T-helper 17 cell (primary cell): ENCODE measurements around the gene OBSCN. TPM values are rescaled to one million over a fixed set of nuclear protein-coding genes. Genes with fewer than 3 reads are reported as not detected.

Experiments
- ATAC-seq: fragments of 150-1000 bp; cut with Tn5 transposase; 2 replicates; pipeline ENCODE4 v1.10.0; 2021; ENCODE audit warnings: mild to moderate bottlenecking, moderate library complexity
- DNase-seq, 3 donors: peaks; one replicate each; pipeline versions ENCODE4 v3.0.0 to v3.0.0-alpha.2; 2020 to 2021
- H3K9me3 ChIP-seq: one replicate; pipeline ENCODE4 v1.7.0; 2013; ENCODE audit warnings: low read length, mild to moderate bottlenecking; ENCODE audit not compliant: control insufficient read depth, poor library complexity, severe bottlenecking
- H3K27ac Mint-ChIP-seq: one replicate; pipeline ENCODE4 v1.8.0; 2022; ENCODE audit warnings: mild to moderate bottlenecking, moderate library complexity, mixed read lengths
- H3K27me3 Mint-ChIP-seq: one replicate; pipeline ENCODE4 v1.8.0; 2022; ENCODE audit warnings: mixed read lengths
- H3K36me3 Mint-ChIP-seq: one replicate; pipeline ENCODE4 v1.8.0; 2022; ENCODE audit warnings: low read depth, mixed read lengths
- H3K4me1 Mint-ChIP-seq: one replicate; pipeline ENCODE4 v1.8.0; 2022; ENCODE audit warnings: mild to moderate bottlenecking, mixed read lengths
- H3K4me3 Mint-ChIP-seq: one replicate; pipeline ENCODE4 v1.8.0; 2022; ENCODE audit warnings: mild to moderate bottlenecking, moderate library complexity, mixed read lengths
- total RNA-seq, 4 donors: library from RNA in 2 of 4; stranded (reverse) in 2 of 4; gene quantifications; one replicate each; pipeline ENCODE4 v1.2.3 and lab custom pipeline; 2022 to 2026

Gene OBSCN
- total RNA-seq, 2 donors from 2014 or later, result 23.1 to 34.2 TPM

GRCh38 chr1:228364706-228365213, 156.9 kb downstream of the OBSCN start:
- ATAC-seq (no peak), DNase-seq (peak in 1 of 3 donors; percentile 10)
- Mint-ChIP-seq H3K4me3 (no peak overlapping the region), H3K4me1 (peaks cover 2% of the 10 kb centered on the region), H3K27ac (no peak overlapping the region), H3K27me3 (no peaks in the 10 kb centered on the region), H3K36me3 (no peaks in the 10 kb centered on the region)
- no peaks in the 10 kb centered on the region for H3K9me3 ChIP-seq

- Mint-ChIP-seq H3K27me3 (no peaks in the 10 kb centered on the region), H3K27ac (no peak overlapping the region), H3K36me3 (no peaks in the 10 kb centered on the region), H3K4me3 (no peak overlapping the region), H3K4me1 (peaks cover 2% of the 10 kb centered on the region)
- peak in 1 of 3 donors; percentile 2 for DNase-seq
- H3K9me3 ChIP-seq, result no peaks in the 10 kb centered on the region
- no peak for ATAC-seq
Observed at GRCh38 chr1:228365271-228366061, 157.6 kb downstream of the OBSCN start.

GRCh38 chr1:228366062-228366865, 158.4 kb downstream of the OBSCN start:
- H3K4me1 Mint-ChIP-seq, result peaks cover 2% of the 10 kb centered on the region
- H3K27me3 Mint-ChIP-seq, result no peaks in the 10 kb centered on the region
- ATAC-seq (no peak), DNase-seq (no peak)
- H3K27ac Mint-ChIP-seq, result no peak overlapping the region
- no peaks in the 10 kb centered on the region for H3K9me3 ChIP-seq
- no peak overlapping the region for H3K4me3 Mint-ChIP-seq
- no peaks in the 10 kb centered on the region for H3K36me3 Mint-ChIP-seq

GRCh38 chr1:228366866-228367741, 159.3 kb downstream of the OBSCN start:
- no peak overlapping the region for H3K4me3 Mint-ChIP-seq
- ATAC-seq, result no peak
- no peak overlapping the region for H3K27ac Mint-ChIP-seq
- H3K4me1 Mint-ChIP-seq, result peaks cover 2% of the 10 kb centered on the region
- H3K36me3 Mint-ChIP-seq, result no peaks in the 10 kb centered on the region
- H3K27me3 Mint-ChIP-seq, result no peaks in the 10 kb centered on the region
- peak in 1 of 3 donors; percentile 2 for DNase-seq
- no peaks in the 10 kb centered on the region for H3K9me3 ChIP-seq

- DNase-seq, result peak in 1 of 3 donors; percentile 8
- no peaks in the 10 kb centered on the region for H3K9me3 ChIP-seq
- H3K36me3 Mint-ChIP-seq, result no peaks in the 10 kb centered on the region
- no peak overlapping the region for H3K27ac Mint-ChIP-seq
- peaks cover 2% of the 10 kb centered on the region for H3K4me1 Mint-ChIP-seq
- no peaks in the 10 kb centered on the region for H3K27me3 Mint-ChIP-seq
- no peak for ATAC-seq
- H3K4me3 Mint-ChIP-seq, result no peak overlapping the region
Observed at GRCh38 chr1:228367798-228368791, 160.3 kb downstream of the OBSCN start.

- no peaks in the 10 kb centered on the region for H3K27me3 Mint-ChIP-seq
- DNase-seq, result peak in 1 of 3 donors; percentile 8
- no peak for ATAC-seq
- no peaks in the 10 kb centered on the region for H3K36me3 Mint-ChIP-seq
- H3K27ac Mint-ChIP-seq, result no peak overlapping the region
- H3K4me3 Mint-ChIP-seq, result no peak overlapping the region
- H3K4me1 Mint-ChIP-seq, result peaks cover 2% of the 10 kb centered on the region
- H3K9me3 ChIP-seq, result no peaks in the 10 kb centered on the region
Observed at GRCh38 chr1:228368801-228369607, 161.2 kb downstream of the OBSCN start.

GRCh38 chr1:228369608-228370438, 162.0 kb downstream of the OBSCN start:
- DNase-seq, result peak in 1 of 3 donors; percentile 7

GRCh38 chr1:228370439-228370940, 162.6 kb downstream of the OBSCN start:
- peak in 1 of 3 donors; percentile 2 for DNase-seq
- no peak for ATAC-seq
- H3K9me3 ChIP-seq, result no peaks in the 10 kb centered on the region
- Mint-ChIP-seq H3K36me3 (no peaks in the 10 kb centered on the region), H3K27me3 (no peaks in the 10 kb centered on the region), H3K4me3 (no peak overlapping the region), H3K4me1 (peaks cover 2% of the 10 kb centered on the region), H3K27ac (no peak overlapping the region)

More at GRCh38 chr1:228369608-228370438, 162.0 kb downstream of the OBSCN start:
- Mint-ChIP-seq H3K4me3 (no peak overlapping the region), H3K27ac (no peak overlapping the region), H3K4me1 (peaks cover 2% of the 10 kb centered on the region), H3K36me3 (no peaks in the 10 kb centered on the region), H3K27me3 (no peaks in the 10 kb centered on the region)
- H3K9me3 ChIP-seq, result no peaks in the 10 kb centered on the region
- no peak for ATAC-seq

GRCh38 chr1:228370941-228371740, 163.3 kb downstream of the OBSCN start:
- no peak overlapping the region for H3K27ac Mint-ChIP-seq
- no peak for ATAC-seq
- no peaks in the 10 kb centered on the region for H3K9me3 ChIP-seq
- H3K4me3 Mint-ChIP-seq, result no peak overlapping the region
- H3K36me3 Mint-ChIP-seq, result no peaks in the 10 kb centered on the region
- peak in 1 of 3 donors; percentile 9 for DNase-seq
- no peaks in the 10 kb centered on the region for H3K27me3 Mint-ChIP-seq
- peaks cover 2% of the 10 kb centered on the region for H3K4me1 Mint-ChIP-seq

GRCh38 chr1:228371741-228372182, 163.9 kb downstream of the OBSCN start:
- no peak overlapping the region for H3K4me3 Mint-ChIP-seq
- no peak for ATAC-seq
- no peak for DNase-seq

More at GRCh38 chr1:228371741-228372182, 163.9 kb downstream of the OBSCN start:
- H3K36me3 Mint-ChIP-seq, result no peaks in the 10 kb centered on the region
- no peak overlapping the region for H3K27ac Mint-ChIP-seq
- no peaks in the 10 kb centered on the region for H3K9me3 ChIP-seq
- H3K4me1 Mint-ChIP-seq, result peaks cover 2% of the 10 kb centered on the region
- H3K27me3 Mint-ChIP-seq, result no peaks in the 10 kb centered on the region
